ENCODE results near the gene HOXA2.

- TF ChIP-seq POLR2AphosphoS5 (IDR thresholded peaks at IDR 0.05; ENCODE audit: insufficient read depth in 1 of 2, low read depth in 1 of 2), result peak; percentile 47 to 70
- TF ChIP-seq, protein P1, sequence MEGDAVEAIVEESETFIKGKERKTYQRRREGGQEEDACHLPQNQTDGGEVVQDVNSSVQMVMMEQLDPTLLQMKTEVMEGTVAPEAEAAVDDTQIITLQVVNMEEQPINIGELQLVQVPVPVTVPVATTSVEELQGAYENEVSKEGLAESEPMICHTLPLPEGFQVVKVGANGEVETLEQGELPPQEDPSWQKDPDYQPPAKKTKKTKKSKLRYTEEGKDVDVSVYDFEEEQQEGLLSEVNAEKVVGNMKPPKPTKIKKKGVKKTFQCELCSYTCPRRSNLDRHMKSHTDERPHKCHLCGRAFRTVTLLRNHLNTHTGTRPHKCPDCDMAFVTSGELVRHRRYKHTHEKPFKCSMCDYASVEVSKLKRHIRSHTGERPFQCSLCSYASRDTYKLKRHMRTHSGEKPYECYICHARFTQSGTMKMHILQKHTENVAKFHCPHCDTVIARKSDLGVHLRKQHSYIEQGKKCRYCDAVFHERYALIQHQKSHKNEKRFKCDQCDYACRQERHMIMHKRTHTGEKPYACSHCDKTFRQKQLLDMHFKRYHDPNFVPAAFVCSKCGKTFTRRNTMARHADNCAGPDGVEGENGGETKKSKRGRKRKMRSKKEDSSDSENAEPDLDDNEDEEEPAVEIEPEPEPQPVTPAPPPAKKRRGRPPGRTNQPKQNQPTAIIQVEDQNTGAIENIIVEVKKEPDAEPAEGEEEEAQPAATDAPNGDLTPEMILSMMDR (IDR thresholded peaks at IDR 0.05), result no peak
These were observed 3.7 kb downstream of the HOXA2 start for GRCh38 chr7:27098578-27099451.
